PC-3 (cell line): ENCODE results near the gene FAM161A. TPM values are rescaled to one million over a fixed set of nuclear protein-coding genes. Genes with fewer than 3 reads are reported as not detected.
"Not testable (repeated sequence)": the region's sequence is repeated elsewhere in the genome, so short reads cannot be mapped to it uniquely, and the experiment has no call there.

Source experiments
- ATAC-seq: fragments of 200-7000 bp; cut with Tn5 transposase; 2 replicates; pipeline ENCODE4 v1.9.1; 2020; ENCODE audit warnings: mild to moderate bottlenecking, moderate library complexity
- BruUV-seq: library from RNA; stranded (reverse); fragments of 400-500 nt; replicated peaks from 2 replicates; lab custom pipeline; 2021; lab: Mats Ljungman, UMichigan
- CTCF ChIA-PET: fragments of 300-600 bp; sonication (Branson Sonifier 250); formaldehyde crosslinking; loops from one replicate; lab custom pipeline; 2022; ENCODE audit warnings: antibody characterized with exemption; lab: Charles Lee
- POLR2A ChIA-PET: fragments of 300-600 bp; sonication (Branson Sonifier 250); formaldehyde crosslinking; loops from one replicate; lab custom pipeline; 2022; ENCODE audit warnings: antibody characterized with exemption; ENCODE audit not compliant: unreplicated experiment; lab: Charles Lee
- DNase-seq: peaks from one replicate; pipeline ENCODE4 v3.0.0-alpha.2; 2015
- H2AFZ ChIP-seq: fragments of 300-600 bp; sonication (generic); 2 replicates; pipeline ENCODE4 v1.6.0; 2016; ENCODE audit warnings: antibody characterized with exemption, low read length
- H3F3A ChIP-seq: fragments of 300-600 bp; sonication (generic); one replicate; pipeline ENCODE4 v1.6.0; 2017; ENCODE audit warnings: antibody characterized with exemption, low read length, control low read depth, mild to moderate bottlenecking; ENCODE audit not compliant: unreplicated experiment
- H3K27ac ChIP-seq: fragments of 300-600 bp; sonication (generic); 2 replicates; pipeline ENCODE4 v1.5.1; 2016; ENCODE audit warnings: mild to moderate bottlenecking, low read length
- H3K27me3 ChIP-seq: fragments of 300-600 bp; sonication (generic); 2 replicates; pipeline ENCODE4 v1.6.1; 2016; ENCODE audit warnings: low read length, mixed read lengths
- H3K36me3 ChIP-seq: fragments of 300-600 bp; sonication (generic); 2 replicates; pipeline ENCODE4 v1.6.1; 2016; ENCODE audit warnings: low read depth, mixed run types, low read length, mixed read lengths
- H3K4me1 ChIP-seq: fragments of 300-600 bp; sonication (generic); 2 replicates; pipeline ENCODE4 v1.5.1; 2016; ENCODE audit warnings: low read length; ENCODE audit not compliant: insufficient read depth
- H3K4me2 ChIP-seq: fragments of 300-600 bp; sonication (generic); 2 replicates; pipeline ENCODE4 v1.6.0; 2016; ENCODE audit warnings: low read length
- H3K4me3 ChIP-seq: fragments of 300-600 bp; sonication (generic); 2 replicates; pipeline ENCODE4 v1.5.1; 2016; ENCODE audit warnings: mild to moderate bottlenecking, low read length, mixed read lengths
- H3K79me2 ChIP-seq: fragments of 300-600 bp; sonication (generic); 2 replicates; pipeline ENCODE4 v1.6.1; 2017; ENCODE audit warnings: low read length, mixed read lengths
- H3K9ac ChIP-seq: fragments of 300-600 bp; sonication (generic); 2 replicates; pipeline ENCODE4 v1.6.0; 2016; ENCODE audit warnings: mild to moderate bottlenecking, low read length
- H3K9me2 ChIP-seq: fragments of 300-600 bp; sonication (generic); replicated peaks from 2 replicates; pipeline ENCODE4 v1.6.1; 2016; ENCODE audit warnings: mixed run types, low read length, mixed read lengths
- H3K9me3 ChIP-seq: fragments of 300-600 bp; sonication (generic); 2 replicates; pipeline ENCODE4 v1.6.1; 2016; ENCODE audit warnings: low read length, mixed read lengths
- H4K20me1 ChIP-seq: fragments of 300-600 bp; sonication (generic); 2 replicates; pipeline ENCODE4 v1.6.1; 2016; ENCODE audit warnings: low read length, mixed read lengths
- CTCF ChIP-seq: fragments of 300-600 bp; sonication (generic); conservative IDR thresholded peaks from 2 replicates; pipeline ENCODE4 v1.5.1; 2017; ENCODE audit warnings: antibody characterized with exemption, low read depth, mild to moderate bottlenecking, low read length
- EZH2 ChIP-seq: fragments of 300-600 bp; sonication (generic); IDR thresholded peaks from one replicate; pipeline ENCODE4 v1.6.1; 2017; ENCODE audit warnings: antibody characterized with exemption, mild to moderate bottlenecking, low read length; ENCODE audit not compliant: unreplicated experiment
- EZH2phosphoT487 ChIP-seq: fragments of 300-600 bp; sonication (generic); IDR thresholded peaks from 2 replicates; pipeline ENCODE4 v1.6.1; 2018; ENCODE audit warnings: mild to moderate bottlenecking, antibody characterized with exemption, low read length, borderline replicate concordance
- intact Hi-C: fragments of 100-400 bp; cut with micrococcal nuclease; formaldehyde crosslinking; loops from 2 replicates; pipeline ENCODE4 v1.9.0; 2023
- total RNA-seq: library from RNA; depleted of rRNA; stranded (reverse); fragments of >200 nt; gene quantifications from 2 replicates; pipeline ENCODE4 v1.2.3, GENCODE V29; 2014

The FAM161A gene
- total RNA-seq, 1 experiment from 2014 or later: 3.2 TPM

DNA sequence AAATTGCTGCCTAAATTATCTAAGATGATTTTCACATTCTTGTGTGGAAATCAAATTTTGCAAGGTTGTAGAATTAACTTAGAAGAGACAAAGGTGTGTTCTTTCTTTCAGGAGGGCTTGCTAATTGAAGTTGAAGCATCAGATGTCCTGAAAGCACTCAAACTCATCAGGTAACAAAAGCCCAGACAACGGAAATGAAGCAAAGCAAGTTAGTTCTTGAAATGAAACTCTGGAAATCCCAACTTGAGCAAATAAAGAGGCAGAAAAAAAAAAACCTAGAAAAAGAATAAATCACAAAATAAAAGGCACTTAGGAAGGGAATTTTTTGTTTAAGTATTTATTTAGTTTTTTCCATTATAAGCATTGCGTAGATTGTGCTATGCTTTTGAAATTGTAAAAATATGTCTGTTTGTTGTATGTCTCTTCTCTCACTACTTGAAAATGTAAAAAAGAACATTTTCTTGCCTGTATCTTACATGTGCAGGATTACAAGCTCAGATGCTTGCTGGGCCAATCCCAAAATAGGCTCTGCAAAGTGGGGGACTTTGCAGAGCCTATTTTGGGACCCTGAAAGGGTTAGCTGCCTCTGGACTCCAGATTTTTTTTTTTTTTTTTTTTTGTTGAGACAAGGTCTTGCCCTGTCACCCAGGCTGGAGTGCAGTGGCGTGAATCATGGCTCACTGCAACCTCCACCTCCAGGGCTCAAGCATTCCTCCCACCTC lies 46.7 kb downstream of the FAM161A start:
- intact Hi-C loops: no loop called here
- Histone ChIP-seq H4K20me1 (no peaks in the 10 kb centered on the region), H3K4me2 (no peak overlapping the region), H3K27me3 (0 out of 2 replicates have a peak, but pooled peaks cover 3% of the 10 kb centered on the region), H3K9me2 (no peaks in the 10 kb centered on the region), H3K79me2 (no peaks in the 10 kb centered on the region), H3K4me1 (no peaks in the 10 kb centered on the region), H3K9ac (no peak overlapping the region), H2AFZ (no peak overlapping the region), H3K27ac (no peak overlapping the region), H3K36me3 (no peaks in the 10 kb centered on the region), H3K4me3 (no peak overlapping the region), H3F3A (no peaks in the 10 kb centered on the region), H3K9me3 (no peaks in the 10 kb centered on the region)
- CTCF ChIA-PET: no interaction called here
- POLR2A ChIA-PET: no interaction called here
- ATAC-seq (no peak), DNase-seq (no peak)
- TF ChIP-seq EZH2phosphoT487 (no peak), EZH2 (no peak), CTCF (no peak)
- no TSS peak for BruUV-seq

DNA sequence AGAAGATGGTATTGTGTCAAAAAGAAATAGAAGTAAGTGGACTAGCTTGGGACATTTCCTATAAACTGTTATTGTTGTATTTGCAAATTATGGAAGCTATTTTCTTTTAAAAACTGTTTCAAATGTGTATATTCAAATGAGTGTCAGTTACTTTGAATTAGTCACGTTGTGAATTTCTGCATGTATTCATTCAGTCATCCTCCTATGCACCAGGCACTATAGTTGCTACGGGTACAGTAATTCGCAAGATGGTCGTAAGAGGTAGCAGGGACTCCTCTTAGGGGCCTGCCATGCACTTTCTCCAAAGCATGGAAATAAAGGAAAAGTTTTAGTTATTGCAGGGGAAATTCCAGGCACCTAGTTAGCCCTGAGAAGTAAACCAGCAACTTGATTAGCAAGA lies 51.3 kb downstream of the FAM161A start:
- H3F3A ChIP-seq: no peaks in the 10 kb centered on the region
- no peaks in the 10 kb centered on the region for H3K9me2 ChIP-seq
- H3K4me2 ChIP-seq: no peak overlapping the region
- H3K27me3 ChIP-seq: 0 out of 2 replicates have a peak, but pooled peaks cover 3% of the 10 kb centered on the region
- H2AFZ ChIP-seq: no peak overlapping the region
- ATAC-seq (no peak), DNase-seq (no peak)
- H3K4me1 ChIP-seq: no peaks in the 10 kb centered on the region
- H4K20me1 ChIP-seq: no peaks in the 10 kb centered on the region
- TF ChIP-seq EZH2phosphoT487 (no peak), CTCF (no peak), EZH2 (no peak)
- H3K4me3 ChIP-seq: no peak overlapping the region
- CTCF ChIA-PET: no interaction called here
- no peaks in the 10 kb centered on the region for H3K9me3 ChIP-seq
- no peaks in the 10 kb centered on the region for H3K79me2 ChIP-seq
- intact Hi-C loops: no loop called here
- no peak overlapping the region for H3K9ac ChIP-seq
- POLR2A ChIA-PET: no interaction called here
- BruUV-seq: no TSS peak
- no peaks in the 10 kb centered on the region for H3K36me3 ChIP-seq
- H3K27ac ChIP-seq: no peak overlapping the region

DNA sequence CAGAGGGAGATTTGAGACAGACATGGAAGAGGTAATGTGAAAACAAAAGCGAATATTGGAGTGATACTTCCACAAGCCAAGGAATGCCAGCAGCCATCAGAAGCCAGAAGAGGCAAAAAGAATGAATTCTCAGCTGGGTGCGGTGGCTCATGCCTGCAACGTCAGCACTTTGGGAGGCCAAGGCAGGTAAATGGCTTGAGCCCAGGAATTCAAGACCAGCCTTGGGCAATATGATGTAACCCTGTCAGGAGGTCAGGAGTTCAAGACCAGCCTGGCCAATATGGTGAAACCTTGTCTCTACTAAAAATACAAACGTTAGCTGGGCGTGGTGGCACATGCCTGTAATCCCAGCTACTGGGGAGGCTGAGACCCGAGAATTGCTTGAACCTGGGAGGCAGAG lies 54.8 kb downstream of the FAM161A start:
- no peaks in the 10 kb centered on the region for H3K4me1 ChIP-seq
- TF ChIP-seq EZH2 (no peak), EZH2phosphoT487 (no peak), CTCF (no peak)
- H3K9ac ChIP-seq: no peak overlapping the region
- no peaks in the 10 kb centered on the region for H3F3A ChIP-seq
- DNase-seq (no peak), ATAC-seq (no peak)
- H3K4me3 ChIP-seq: no peak overlapping the region
- no TSS peak for BruUV-seq
- no peaks in the 10 kb centered on the region for H3K9me3 ChIP-seq
- no peak overlapping the region for H3K27ac ChIP-seq
- no peaks in the 10 kb centered on the region for H3K79me2 ChIP-seq
- ChIA-PET CTCF (no interaction called here), POLR2A (no interaction called here)
- H3K27me3 ChIP-seq: no peaks in the 10 kb centered on the region
- H3K36me3 ChIP-seq: no peaks in the 10 kb centered on the region
- no peak overlapping the region for H2AFZ ChIP-seq
- H3K9me2 ChIP-seq: no peaks in the 10 kb centered on the region
- H3K4me2 ChIP-seq: no peak overlapping the region
- intact Hi-C loops: loop anchor here (5.0 kb wide), 1 partner anchor 37 kb away; no protein-coding TSS in a partner anchor
- no peaks in the 10 kb centered on the region for H4K20me1 ChIP-seq

GRCh38 chr2:61797446-61797845 lies 56.4 kb downstream of the FAM161A start:
- H4K20me1 ChIP-seq, H3K9me3 ChIP-seq, BruUV-seq, H3F3A ChIP-seq, H3K27me3 ChIP-seq, H3K9me2 ChIP-seq, DNase-seq, H3K27ac ChIP-seq, H3K79me2 ChIP-seq, H3K36me3 ChIP-seq, CTCF ChIA-PET, ATAC-seq, POLR2A ChIA-PET, H3K4me3 ChIP-seq, H3K9ac ChIP-seq, H2AFZ ChIP-seq, H3K4me1 ChIP-seq, H3K4me2 ChIP-seq: not testable (repeated sequence)
- intact Hi-C loops: loop anchor here (5.0 kb wide), 1 partner anchor 35 kb away; no protein-coding TSS in a partner anchor
